IMR-90 (cell line): ENCODE measurements around the gene LRRC26. TPM values are rescaled to one million over a fixed set of nuclear protein-coding genes. Genes with fewer than 3 reads are reported as not detected.

Experiments used
- ATAC-seq: fragments of 200-7000 bp; cut with Tn5 transposase; 2 replicates; pipeline ENCODE4 v1.9.1; 2020; ENCODE audit warnings: low read depth, mild to moderate bottlenecking, moderate library complexity
- BruUV-seq: library from RNA; stranded (reverse); fragments of 400-500 nt; replicated peaks from 2 replicates; lab custom pipeline; 2021; lab: Mats Ljungman, UMichigan
- CTCF ChIA-PET: fragments of 300-600 bp; formaldehyde crosslinking; extraction: SDS; loops from one replicate; lab custom pipeline; 2021; ENCODE audit warnings: antibody characterized with exemption; lab: Yijun Ruan, JAX
- POLR2A ChIA-PET: fragments of 300-600 bp; sonication (Branson Sonifier 250); formaldehyde crosslinking; loops from one replicate; lab custom pipeline; 2022; ENCODE audit warnings: antibody characterized with exemption; ENCODE audit not compliant: unreplicated experiment; lab: Charles Lee
- DNase-seq: peaks from one replicate; pipeline ENCODE4 v3.0.0; 2013
- H2AFZ ChIP-seq: replicated peaks from 2 replicates; pipeline ENCODE3; 2013; ENCODE audit warnings: low read length, mild to moderate bottlenecking; ENCODE audit not compliant: poor library complexity
- H2AK5ac ChIP-seq: 2 replicates; pipeline ENCODE4 v1.6.1; 2013; ENCODE audit warnings: low read depth, low read length, inconsistent platforms
- H2AK9ac ChIP-seq: replicated peaks from 2 replicates; pipeline ENCODE3; 2013; ENCODE audit warnings: mild to moderate bottlenecking, low read depth, low read length, moderate library complexity; ENCODE audit not compliant: poor library complexity
- H2BK120ac ChIP-seq: 2 replicates; pipeline ENCODE4 v1.6.1; 2013; ENCODE audit warnings: low read depth, low read length, inconsistent platforms
- H2BK15ac ChIP-seq: 3 replicates; pipeline ENCODE4 v1.6.1; 2013; ENCODE audit warnings: low read depth, low read length, inconsistent platforms
- H2BK20ac ChIP-seq: 2 replicates; pipeline ENCODE4 v1.6.1; 2013; ENCODE audit warnings: low read depth, mild to moderate bottlenecking, inconsistent platforms, low read length, moderate library complexity
- H2BK5ac ChIP-seq: 2 replicates; pipeline ENCODE4 v1.6.1; 2013; ENCODE audit warnings: mild to moderate bottlenecking, low read depth, low read length, inconsistent platforms; ENCODE audit not compliant: poor library complexity, severe bottlenecking
- H3K14ac ChIP-seq: replicated peaks from 2 replicates; pipeline ENCODE4 v1.6.1; 2013; ENCODE audit warnings: low read depth, low read length, inconsistent platforms
- H3K18ac ChIP-seq: 2 replicates; pipeline ENCODE4 v1.6.1; 2013; ENCODE audit warnings: low read depth, low read length, control low read depth
- H3K23ac ChIP-seq: 2 replicates; pipeline ENCODE4 v1.6.1; 2013; ENCODE audit warnings: low read depth, low read length, inconsistent platforms
- H3K27ac ChIP-seq: 2 replicates; pipeline ENCODE4 v1.5.1; 2013; ENCODE audit warnings: mild to moderate bottlenecking, control low read depth, low read length; ENCODE audit not compliant: insufficient read depth
- H3K27me3 ChIP-seq: 2 replicates; pipeline ENCODE4 v1.6.1; 2013; ENCODE audit warnings: low read length; ENCODE audit not compliant: control insufficient read depth, insufficient read depth
- H3K36me3 ChIP-seq: 2 replicates; pipeline ENCODE4 v1.6.1; 2013; ENCODE audit warnings: low read length, mixed read lengths; ENCODE audit not compliant: control insufficient read depth, insufficient read depth
- H3K4ac ChIP-seq: 2 replicates; pipeline ENCODE4 v1.6.1; 2013; ENCODE audit warnings: low read depth, low read length, inconsistent platforms
- H3K4me1 ChIP-seq: 2 replicates; pipeline ENCODE4 v1.6.1; 2013; ENCODE audit warnings: low read length, mixed read lengths; ENCODE audit not compliant: control insufficient read depth, insufficient read depth
- H3K4me2 ChIP-seq: 2 replicates; pipeline ENCODE4 v1.6.1; 2013; ENCODE audit warnings: low read depth, mild to moderate bottlenecking, control low read depth, low read length, moderate library complexity
- H3K4me3 ChIP-seq: 2 replicates; pipeline ENCODE4 v1.5.1; 2013; ENCODE audit warnings: low read depth, mild to moderate bottlenecking, control low read depth, low read length, moderate library complexity; ENCODE audit not compliant: insufficient read depth
- H3K56ac ChIP-seq: 2 replicates; pipeline ENCODE4 v1.6.1; 2013; ENCODE audit warnings: low read length, inconsistent platforms; ENCODE audit not compliant: insufficient read depth; ENCODE audit errors: extremely low read depth
- H3K79me1 ChIP-seq, 2 experiments: 2 replicates each; pipeline ENCODE4 v1.6.1; 2013; ENCODE audit warnings: low read length in 2 of 2, inconsistent platforms in 1 of 2, low read depth in 1 of 2
- H3K9ac ChIP-seq: 2 replicates; pipeline ENCODE4 v1.6.1; 2013; ENCODE audit warnings: low read depth, low read length, control low read depth
- H3K9me1 ChIP-seq: 2 replicates; pipeline ENCODE4 v1.6.1; 2013; ENCODE audit warnings: low read length, inconsistent platforms; ENCODE audit not compliant: insufficient read depth
- H3K9me3 ChIP-seq: 2 replicates; pipeline ENCODE4 v1.6.1; 2013; ENCODE audit warnings: low read length; ENCODE audit not compliant: control insufficient read depth, insufficient read depth
- H4K20me1 ChIP-seq: 2 replicates; pipeline ENCODE4 v1.6.1; 2013; ENCODE audit warnings: low read length, inconsistent platforms; ENCODE audit not compliant: insufficient read depth
- H4K5ac ChIP-seq: 2 replicates; pipeline ENCODE4 v1.6.1; 2013; ENCODE audit warnings: mild to moderate bottlenecking, low read depth, low read length, control low read depth
- H4K8ac ChIP-seq, 2 experiments: 2 replicates each; pipeline ENCODE4 v1.6.1; 2013; ENCODE audit warnings: low read depth in 2 of 2, low read length in 2 of 2, control low read depth in 1 of 2, inconsistent platforms in 1 of 2
- H4K91ac ChIP-seq: 2 replicates; pipeline ENCODE4 v1.6.1; 2013; ENCODE audit warnings: low read depth, low read length, inconsistent platforms; ENCODE audit not compliant: insufficient read depth
- FOS ChIP-seq: fragments of 150-350 bp; IDR thresholded peaks from 2 replicates; pipeline ENCODE4 v1.6.1; 2016; ENCODE audit warnings: low read depth, low read length
- MAFK ChIP-seq: IDR thresholded peaks from 2 replicates; pipeline ENCODE4 v1.6.1; 2012; ENCODE audit warnings: low read depth, low read length, improper control_type of control experiment
- MAZ ChIP-seq: IDR thresholded peaks from 2 replicates; pipeline ENCODE4 v1.6.1; 2012; ENCODE audit warnings: low read depth, mild to moderate bottlenecking, low read length, improper control_type of control experiment, moderate library complexity, borderline replicate concordance
- NFE2L2 ChIP-seq: fragments of 150-350 bp; IDR thresholded peaks from 2 replicates; pipeline ENCODE4 v1.6.1; 2016; ENCODE audit warnings: low read depth, mild to moderate bottlenecking, low read length
- POLR2A ChIP-seq: IDR thresholded peaks from 2 replicates; pipeline ENCODE4 v1.6.1; 2012; ENCODE audit warnings: mild to moderate bottlenecking, low read depth, low read length
- RAD21 ChIP-seq: IDR thresholded peaks from 2 replicates; pipeline ENCODE4 v1.6.1; 2012; ENCODE audit warnings: low read length, improper control_type of control experiment
- RCOR1 ChIP-seq: IDR thresholded peaks from 2 replicates; pipeline ENCODE4 v1.6.1; 2012; ENCODE audit warnings: mild to moderate bottlenecking, low read length, improper control_type of control experiment; ENCODE audit not compliant: insufficient replicate concordance
- WGBS, 2 experiments: methylation state at CpG; one replicate each; pipeline versions ENCODE4 v1.1.5 to v1.1.7; 2013; ENCODE audit warnings: missing lambda C conversion rate in 2 of 2; ENCODE audit not compliant: insufficient read length in 1 of 2; ENCODE audit errors: extremely low coverage in 2 of 2; 5-methylcytosine and 5-hydroxymethylcytosine counted together
- dilution Hi-C: fragments of 300-500 bp; cut with HindIII; formaldehyde crosslinking; loops from one replicate; pipeline ENCODE4 v1.14.3; 2018; ENCODE audit warnings: low sequenced_read_pairs; ENCODE audit not compliant: unreplicated experiment
- in situ Hi-C: fragments of 300-500 bp; cut with MboI; formaldehyde crosslinking; loops from 3 replicates; pipeline ENCODE4 v1.14.3; 2019; ENCODE audit warnings: low sequenced_read_pairs, inconsistent platforms, mixed read lengths
- intact Hi-C: fragments of 100-400 bp; cut with micrococcal nuclease; formaldehyde crosslinking; loops from 2 replicates; pipeline ENCODE4 v1.10.0; 2022
- polyA plus RNA-seq, 3 experiments: library from polyadenylated mRNA; depleted of rRNA; stranded (reverse); fragments of >200 nt; gene quantifications; 2 replicates each; pipeline ENCODE4 v1.2.3, GENCODE V29; 2012; ENCODE audit warnings: low replicate concordance in 1 of 3
- total RNA-seq: library from RNA; depleted of rRNA; stranded (reverse); fragments of >200 nt; gene quantifications from 2 replicates; pipeline ENCODE4 v1.2.3, GENCODE V29; 2012
- TF ChIP-seq, protein P1 (sequence below): fragments of 150-350 bp; IDR thresholded peaks from 2 replicates; pipeline ENCODE4 v1.6.1; 2016; ENCODE audit warnings: low read depth, mild to moderate bottlenecking, low read length, moderate library complexity, borderline replicate concordance

The LRRC26 gene
- total and polyA plus RNA-seq, 2 of the 4 experiments (the other 2 are of a cell fraction): not detected

DNA sequence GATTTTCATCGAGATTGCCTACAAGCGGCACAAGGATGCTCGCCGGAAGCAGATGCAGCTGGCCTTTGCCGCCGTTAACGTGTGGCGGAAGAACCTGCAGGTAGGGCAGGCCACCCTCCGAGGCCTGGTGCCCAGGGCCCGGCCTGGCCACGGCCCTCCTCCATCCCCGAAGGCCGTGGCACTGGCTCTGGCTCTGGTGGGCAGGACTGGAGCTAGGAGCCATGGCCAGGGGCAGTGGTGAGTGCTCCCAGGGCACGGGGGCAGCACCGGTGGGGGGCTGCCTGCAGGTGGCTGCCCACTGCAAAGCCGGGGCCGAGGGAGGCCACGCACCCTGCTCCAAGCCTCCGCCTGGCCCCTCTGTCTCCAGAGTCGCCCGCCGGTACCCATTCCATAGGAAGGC lies 6.0 kb downstream of the LRRC26 start (continued):
- TF ChIP-seq RAD21 (no peak), MAFK (no peak), FOS (no peak), POLR2A (no peak)

DNA sequence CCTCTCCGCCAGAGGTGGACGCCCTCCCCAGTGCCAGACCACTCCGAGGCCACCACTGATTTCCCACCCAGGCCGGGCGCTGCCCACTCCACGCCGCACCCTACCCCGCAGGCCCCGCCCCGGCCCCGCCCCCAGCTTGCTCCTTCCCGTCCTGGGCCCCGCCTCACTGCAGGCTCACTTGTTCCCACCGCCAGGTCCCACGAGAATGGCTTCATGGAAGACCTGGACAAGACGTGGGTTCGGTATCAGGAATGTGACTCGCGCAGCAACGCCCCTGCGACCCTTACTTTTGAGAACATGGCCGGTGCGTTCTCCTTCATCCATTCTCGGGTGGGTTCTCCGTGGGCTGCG lies 6.5 kb downstream of the LRRC26 start:
- no peak for TF ChIP-seq RCOR1
- no peak for TF ChIP-seq NFE2L2
- TF ChIP-seq, protein P1, sequence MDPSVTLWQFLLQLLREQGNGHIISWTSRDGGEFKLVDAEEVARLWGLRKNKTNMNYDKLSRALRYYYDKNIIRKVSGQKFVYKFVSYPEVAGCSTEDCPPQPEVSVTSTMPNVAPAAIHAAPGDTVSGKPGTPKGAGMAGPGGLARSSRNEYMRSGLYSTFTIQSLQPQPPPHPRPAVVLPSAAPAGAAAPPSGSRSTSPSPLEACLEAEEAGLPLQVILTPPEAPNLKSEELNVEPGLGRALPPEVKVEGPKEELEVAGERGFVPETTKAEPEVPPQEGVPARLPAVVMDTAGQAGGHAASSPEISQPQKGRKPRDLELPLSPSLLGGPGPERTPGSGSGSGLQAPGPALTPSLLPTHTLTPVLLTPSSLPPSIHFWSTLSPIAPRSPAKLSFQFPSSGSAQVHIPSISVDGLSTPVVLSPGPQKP: no peak
- no peak for TF ChIP-seq MAFK
- no peak for TF ChIP-seq MAZ
- H2AK5ac ChIP-seq: no peak overlapping the region
- peak overlapping the region in 1 of 2 experiments; percentile 63; a peak in 1 of 4 replicates for H4K8ac ChIP-seq
- H3K4me3 ChIP-seq: peak overlapping the region; percentile 31
- H3K9ac ChIP-seq: no peak overlapping the region
- H3K4me1 ChIP-seq: no peaks in the 10 kb centered on the region
- peak overlapping the region; percentile 94 for H2AFZ ChIP-seq
- no peaks in the 10 kb centered on the region for H3K36me3 ChIP-seq
- no peak overlapping the region for H2BK20ac ChIP-seq
- peaks cover 88% of the 10 kb centered on the region for H3K27me3 ChIP-seq
- H2BK15ac ChIP-seq: no peak overlapping the region
- dilution Hi-C loops: no loop called here
- no peak overlapping the region for H3K18ac ChIP-seq
- DNase-seq (no peak), ATAC-seq (peak; percentile 43)
- H2BK5ac ChIP-seq: no peak overlapping the region
- H2AK9ac ChIP-seq: no peak overlapping the region
- no peak overlapping the region for H3K27ac ChIP-seq
- H4K5ac ChIP-seq: no peak overlapping the region
- H2BK120ac ChIP-seq: no peak overlapping the region
- H3K4me2 ChIP-seq: peak overlapping the region; percentile 67
- no peak overlapping the region for H3K4ac ChIP-seq
- no peaks in the 10 kb centered on the region for H3K9me1 ChIP-seq
- no peaks in the 10 kb centered on the region for H3K9me3 ChIP-seq
- no TSS peak for BruUV-seq
- in situ Hi-C loops: no loop called here
- intact Hi-C loops: no loop called here
- CTCF ChIA-PET: no interaction called here
- H3K14ac ChIP-seq: no peak overlapping the region
- POLR2A ChIA-PET: no interaction called here
- H3K79me1 ChIP-seq: no peaks in the 10 kb centered on the region
- WGBS, 2 experiments: 26% methylated on average over 20 of the region's 26 CpGs; no CpG with 5 or more reads in 1 of the 2 experiments
- no peak overlapping the region for H3K56ac ChIP-seq
- no peak overlapping the region for H4K91ac ChIP-seq
- no peak overlapping the region for H3K23ac ChIP-seq
- H4K20me1 ChIP-seq: no peaks in the 10 kb centered on the region
